GM18508 (cell line): Measurements from ENCODE around the gene STX1A.

Source experiments
- ATAC-seq: cut with Tn5 transposase; IDR thresholded peaks from one replicate; pipeline ENCODE4 v1.9.1; 2021; ENCODE audit warnings: moderate number of reproducible peaks; ENCODE audit not compliant: insufficient read depth, unreplicated experiment

Gene STX1A

GRCh38 chr7:73718905-73719805 lies at the start of gene STX1A:
Gene STX1A, minus strand, starts transcription at chr7:73719669. Its CDS starts 38 bp downstream, at chr7:73719631.
- ATAC-seq, result no peak

GRCh38 chr7:73768641-73769480 lies 49.4 kb upstream of the STX1A start:
- no peak for ATAC-seq

GRCh38 chr7:73766556-73767229 lies 47.2 kb upstream of the STX1A start:
- no peak for ATAC-seq

GRCh38 chr7:73762659-73762999 lies 43.2 kb upstream of the STX1A start:
- no peak for ATAC-seq

- no peak for ATAC-seq
These were observed 42.6 kb upstream of the STX1A start for GRCh38 chr7:73761854-73762658.

GRCh38 chr7:73758581-73759138 lies 39.2 kb upstream of the STX1A start:
- ATAC-seq, result no peak

GRCh38 chr7:73749931-73750776 lies 30.7 kb upstream of the STX1A start:
- ATAC-seq, result no peak

GRCh38 chr7:73746378-73746777 lies 26.9 kb upstream of the STX1A start:
- ATAC-seq, result no peak

- ATAC-seq, result no peak
These were observed 23.5 kb upstream of the STX1A start for GRCh38 chr7:73742753-73743641.

GRCh38 chr7:73742338-73742752 lies 22.9 kb upstream of the STX1A start:
- no peak for ATAC-seq

- no peak for ATAC-seq
These were observed 22.1 kb upstream of the STX1A start for GRCh38 chr7:73741600-73741999.

- ATAC-seq, result no peak
These were observed 21.3 kb upstream of the STX1A start for GRCh38 chr7:73740771-73741170.

- ATAC-seq, result no peak
These were observed 20.7 kb upstream of the STX1A start for GRCh38 chr7:73740212-73740611.

- ATAC-seq, result no peak
These were observed 19.9 kb upstream of the STX1A start for GRCh38 chr7:73739387-73739767.

GRCh38 chr7:73738612-73739386 lies 19.3 kb upstream of the STX1A start, which contains the start of gene ABHD11:
Gene ABHD11, minus strand, starts transcription at chr7:73738802. Its CDS starts 32 bp downstream, at chr7:73738770.
- ATAC-seq, result peak; percentile 61

GRCh38 chr7:73738220-73738611 lies 18.7 kb upstream of the STX1A start:
- no peak for ATAC-seq
